AG08395 (cell line): ENCODE measurements around the gene PLXND1.
"Not testable (repeated sequence)": the region's sequence is repeated elsewhere in the genome, so short reads cannot be mapped to it uniquely, and the experiment has no call there.

Experiments used
- DNase-seq: peaks from one replicate; pipeline ENCODE4 v3.0.0; 2012; ENCODE audit warnings: mixed read lengths, low spot score

PLXND1 gene

DNA sequence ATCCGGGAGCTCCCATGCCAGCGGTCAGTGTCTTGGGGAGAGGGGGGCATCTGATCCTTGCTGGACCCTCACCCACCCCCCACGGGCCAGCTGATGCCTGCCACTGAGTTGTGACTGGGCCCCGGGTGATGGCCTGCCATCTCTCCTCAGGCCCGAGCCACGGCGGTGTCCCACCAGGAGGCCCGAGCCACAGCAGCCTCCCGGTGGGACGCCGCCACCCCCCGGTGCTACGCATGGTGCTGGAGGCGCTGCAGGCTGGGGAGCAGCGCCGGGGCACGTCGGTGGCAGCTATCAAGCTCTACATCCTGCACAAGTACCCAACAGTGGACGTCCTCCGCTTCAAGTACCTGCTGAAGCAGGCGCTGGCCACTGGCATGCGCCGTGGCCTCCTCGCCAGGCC lies 59.2 kb downstream of the PLXND1 start:
- DNase-seq: no peak

DNA sequence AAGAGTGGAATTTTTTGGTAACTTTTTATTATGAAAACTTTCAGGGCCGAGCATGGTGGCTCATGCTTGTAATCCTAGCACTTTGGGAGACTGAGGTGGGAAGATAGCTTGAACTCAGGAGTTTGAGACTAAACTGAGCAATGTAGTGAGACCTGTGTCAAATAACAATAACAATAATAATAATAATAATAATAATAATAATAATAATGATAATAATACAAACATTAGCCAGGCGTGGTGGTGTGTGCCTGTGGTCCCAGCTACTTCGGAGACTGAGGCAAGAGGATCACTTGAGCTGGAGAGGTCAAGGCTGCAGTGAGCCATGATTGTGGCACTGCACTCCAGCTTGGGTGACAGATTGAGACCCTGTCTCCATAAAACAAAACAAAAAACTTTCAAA lies 60.5 kb downstream of the PLXND1 start:
- DNase-seq: not testable (repeated sequence)

DNA sequence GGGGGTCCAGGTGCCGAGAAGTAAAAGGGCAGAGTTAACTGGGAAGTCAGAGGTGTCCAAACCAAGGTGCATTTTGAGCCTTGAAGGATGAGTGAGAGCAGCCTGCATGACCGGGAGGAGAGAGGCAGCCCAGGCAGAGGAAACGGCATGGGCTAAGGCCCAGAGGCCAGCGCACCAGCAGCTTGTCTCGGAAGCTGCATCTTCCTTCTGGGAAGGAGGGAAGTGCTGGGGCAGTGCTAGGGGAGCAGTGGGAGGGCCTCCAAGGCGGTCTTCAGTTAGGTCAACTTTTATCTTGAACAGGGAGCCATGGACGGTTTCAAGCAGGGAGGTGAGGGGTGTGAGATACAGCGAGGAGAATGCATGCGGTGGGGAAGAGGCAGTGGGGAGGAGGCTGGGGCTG lies 62.5 kb downstream of the PLXND1 start:
- no peak for DNase-seq

DNA sequence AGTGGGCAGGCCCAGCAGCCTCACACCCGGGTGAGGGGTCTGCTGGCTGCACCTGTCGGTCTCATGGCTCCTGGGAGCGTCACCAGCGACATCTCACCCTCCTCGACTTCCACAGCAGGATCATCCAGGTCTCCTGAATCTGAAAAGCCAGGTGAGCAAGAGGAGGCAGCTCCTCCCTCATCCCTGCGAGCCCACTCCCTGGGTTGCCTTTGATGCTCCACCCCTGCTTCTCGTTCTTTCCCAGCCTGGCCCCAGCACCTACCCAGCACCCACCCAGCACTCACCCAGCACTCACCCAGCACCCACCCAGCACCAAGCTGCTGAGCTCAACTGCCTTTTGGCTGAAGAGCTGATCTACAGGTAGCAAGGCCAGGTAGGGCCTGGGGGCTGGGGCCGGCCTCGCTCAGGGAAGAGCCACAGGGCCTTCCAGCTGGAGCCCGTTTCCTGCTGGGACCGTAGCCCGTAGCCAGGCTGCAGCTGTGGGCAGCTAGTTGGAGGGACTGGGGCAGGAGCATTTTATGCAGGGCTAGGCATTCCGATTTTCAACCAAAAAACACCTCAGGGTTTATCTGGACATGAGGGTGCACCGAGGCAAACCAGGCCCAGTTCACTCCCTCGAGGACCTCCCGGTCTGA lies 63.2 kb downstream of the PLXND1 start, which contains the start of gene H1-8:
H1-8 (plus strand) TSS at position 20 of the 635 bp plus-strand sequence; CDS start at position 64, 44 bp downstream.
- no peak for DNase-seq

DNA sequence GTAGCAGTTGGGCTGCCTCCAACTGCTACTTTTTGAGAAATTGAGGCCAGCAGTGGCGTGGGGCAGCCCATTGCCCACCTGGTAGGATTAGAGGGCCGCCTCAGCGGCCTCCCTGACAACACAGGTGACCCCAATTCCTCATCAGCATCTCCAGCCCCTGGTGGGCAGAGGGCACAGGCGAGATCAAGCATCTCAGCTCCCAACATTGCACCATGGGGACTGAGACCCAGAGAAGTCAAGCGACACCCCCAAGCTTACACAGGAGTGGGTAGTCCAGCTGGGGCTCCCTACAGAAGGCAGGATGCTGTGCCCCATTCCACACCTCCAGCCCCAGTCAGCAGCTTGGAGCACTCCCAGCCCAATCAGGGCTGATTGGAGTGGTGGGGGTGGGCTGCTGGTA lies 63.7 kb downstream of the PLXND1 start:
- no peak for DNase-seq

DNA sequence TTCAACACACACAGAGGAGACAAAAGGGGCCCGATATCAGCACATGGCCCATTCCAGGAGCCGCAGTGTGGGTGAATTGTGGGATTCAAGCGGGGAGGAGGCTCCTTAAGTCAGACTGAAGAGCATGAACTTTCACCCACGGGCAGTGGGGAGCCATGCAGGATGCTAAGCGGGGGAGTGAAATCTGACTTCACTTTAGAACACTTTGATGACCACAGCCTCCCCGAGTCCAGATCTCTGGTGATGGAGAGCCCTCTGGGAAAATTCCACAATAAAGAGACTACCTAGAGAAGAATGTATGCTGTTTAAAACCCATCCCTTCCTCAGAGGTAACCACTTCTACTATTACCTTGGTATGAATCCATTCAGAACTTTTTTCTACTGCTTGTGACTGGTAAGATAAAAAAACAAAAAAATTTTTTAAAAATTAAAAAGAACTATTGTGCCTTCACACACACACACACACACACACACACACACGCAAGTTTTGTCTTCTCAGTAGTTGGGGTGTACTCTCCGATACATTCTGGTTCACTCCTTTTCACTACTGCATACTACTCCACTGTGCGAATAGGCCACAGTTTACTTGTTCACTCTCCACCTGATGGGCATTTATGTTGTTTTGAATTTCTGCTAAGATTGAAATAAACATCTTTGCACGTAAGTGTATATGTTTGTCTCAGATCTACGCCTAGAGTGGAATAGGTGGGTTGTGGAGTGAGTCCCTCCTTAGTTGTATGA lies 65.5 kb downstream of the PLXND1 start:
- no peak for DNase-seq

DNA sequence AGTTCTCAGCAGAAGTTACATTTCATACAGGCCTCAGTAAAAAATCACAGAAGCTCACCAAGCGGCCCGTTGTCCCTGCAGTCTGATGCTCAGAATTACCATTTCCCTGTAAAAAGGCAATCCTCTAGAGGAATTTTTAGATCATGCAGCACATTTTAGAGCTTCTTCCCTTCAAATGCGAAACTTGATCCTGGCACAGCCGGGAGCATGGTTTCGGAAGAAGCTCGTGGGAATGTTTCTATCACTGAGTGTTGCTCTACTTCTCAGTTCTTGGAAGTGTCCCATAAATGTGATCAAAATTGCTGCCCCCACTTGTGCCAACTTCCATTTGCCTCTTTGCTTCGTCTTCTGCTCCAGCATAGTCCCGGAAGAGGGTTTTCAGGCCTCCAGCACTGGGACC lies 67.3 kb downstream of the PLXND1 start:
- no peak for DNase-seq

DNA sequence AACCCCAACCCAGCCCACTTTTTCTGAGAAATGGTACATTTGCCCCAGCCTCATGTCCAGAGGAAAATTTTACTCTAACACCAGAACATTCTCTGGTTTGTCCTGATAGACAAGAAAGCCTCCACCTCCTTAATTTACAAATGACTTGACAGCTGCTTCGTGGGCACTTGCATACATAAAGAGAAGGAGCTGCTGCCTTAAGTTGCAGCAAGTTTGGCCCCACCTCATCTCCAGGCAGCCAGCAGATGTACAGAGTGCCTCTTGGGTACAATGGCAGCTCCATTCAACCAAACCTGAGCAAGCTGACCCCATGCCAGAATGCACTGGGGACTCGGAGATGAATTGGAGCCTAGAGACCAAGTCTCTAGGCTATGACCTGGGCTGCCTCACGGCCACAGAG lies 69.7 kb downstream of the PLXND1 start:
- no peak for DNase-seq

DNA sequence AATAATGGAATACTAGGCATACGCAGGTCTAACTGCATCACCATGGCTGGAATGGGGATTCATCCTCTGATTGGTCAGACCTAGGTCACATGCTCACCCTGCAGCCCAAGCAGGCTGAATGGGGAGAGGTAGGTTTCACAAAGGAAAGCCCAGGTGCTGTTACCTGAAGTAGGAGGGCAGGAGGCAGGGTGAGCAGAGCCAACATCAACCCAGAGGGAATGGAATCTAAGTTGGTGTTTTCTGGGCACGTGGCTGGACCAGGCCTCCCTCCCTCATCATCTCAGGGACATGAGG lies 70.2 kb downstream of the PLXND1 start:
- no peak for DNase-seq

DNA sequence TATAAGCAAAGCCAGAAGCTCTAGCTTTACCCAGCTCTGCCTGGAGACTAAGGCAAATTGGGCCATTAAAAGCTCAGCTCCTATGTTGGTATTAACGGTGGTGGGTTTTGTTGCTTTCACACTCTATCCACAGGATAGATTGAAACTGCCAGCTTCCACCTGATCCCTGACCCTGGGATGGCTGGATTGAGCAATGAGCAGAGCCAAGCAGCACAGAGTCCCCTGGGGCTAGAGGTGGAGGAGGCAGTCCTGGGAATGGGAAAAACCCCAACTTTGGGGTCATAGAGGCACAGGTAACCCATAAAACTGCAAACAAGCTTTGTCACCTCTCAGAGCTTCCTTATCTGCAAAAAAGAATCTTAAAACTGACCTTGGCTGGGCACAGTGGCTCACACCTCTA lies 71.4 kb downstream of the PLXND1 start:
- DNase-seq: no peak

DNA sequence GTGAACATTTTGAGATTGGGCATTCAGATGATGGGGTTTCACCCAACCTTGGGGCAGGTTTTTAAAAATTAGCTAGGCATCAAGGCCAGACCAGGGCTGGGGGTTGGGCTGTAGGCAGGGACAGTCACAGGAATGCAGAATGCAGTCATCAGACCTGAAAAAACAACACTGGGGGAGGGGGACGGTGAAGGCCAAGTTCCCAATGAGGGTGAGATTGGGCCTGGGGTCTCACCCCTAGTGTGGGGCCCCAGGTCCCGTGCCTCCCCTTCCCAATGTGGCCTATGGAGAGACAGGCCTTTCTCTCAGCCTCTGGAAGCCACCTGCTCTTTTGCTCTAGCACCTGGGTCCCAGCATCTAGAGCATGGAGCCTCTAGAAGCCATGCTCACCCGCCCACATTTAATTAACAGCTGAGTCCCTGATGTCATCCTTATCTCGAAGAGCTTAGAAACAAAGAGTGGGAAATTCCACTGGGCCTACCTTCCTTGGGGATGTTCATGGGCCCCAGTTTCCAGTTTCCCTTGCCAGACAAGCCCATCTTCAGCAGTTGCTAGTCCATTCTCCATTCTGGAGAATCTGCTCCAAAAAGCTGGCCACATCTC lies 71.9 kb downstream of the PLXND1 start:
- DNase-seq: no peak

DNA sequence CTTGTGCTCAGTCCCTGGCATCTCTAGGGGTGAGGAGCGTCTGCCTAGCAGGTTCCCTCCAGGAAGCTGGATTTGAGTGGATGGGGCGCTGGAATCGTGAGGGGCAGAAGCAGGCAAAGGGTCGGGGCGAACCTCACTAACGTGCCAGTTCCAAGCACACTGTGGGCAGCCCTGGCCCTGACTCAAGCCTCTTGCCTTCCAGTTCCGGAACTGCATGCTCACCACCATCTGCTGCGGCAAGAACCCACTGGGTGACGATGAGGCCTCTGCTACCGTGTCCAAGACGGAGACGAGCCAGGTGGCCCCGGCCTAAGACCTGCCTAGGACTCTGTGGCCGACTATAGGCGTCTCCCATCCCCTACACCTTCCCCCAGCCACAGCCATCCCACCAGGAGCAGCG lies 73.1 kb downstream of the PLXND1 start:
- DNase-seq: no peak

DNA sequence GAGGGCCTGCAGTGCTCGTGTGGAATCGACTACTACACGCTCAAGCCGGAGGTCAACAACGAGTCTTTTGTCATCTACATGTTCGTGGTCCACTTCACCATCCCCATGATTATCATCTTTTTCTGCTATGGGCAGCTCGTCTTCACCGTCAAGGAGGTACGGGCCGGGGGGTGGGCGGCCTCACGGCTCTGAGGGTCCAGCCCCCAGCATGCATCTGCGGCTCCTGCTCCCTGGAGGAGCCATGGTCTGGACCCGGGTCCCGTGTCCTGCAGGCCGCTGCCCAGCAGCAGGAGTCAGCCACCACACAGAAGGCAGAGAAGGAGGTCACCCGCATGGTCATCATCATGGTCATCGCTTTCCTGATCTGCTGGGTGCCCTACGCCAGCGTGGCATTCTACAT lies 74.2 kb downstream of the PLXND1 start:
- DNase-seq: no peak

DNA sequence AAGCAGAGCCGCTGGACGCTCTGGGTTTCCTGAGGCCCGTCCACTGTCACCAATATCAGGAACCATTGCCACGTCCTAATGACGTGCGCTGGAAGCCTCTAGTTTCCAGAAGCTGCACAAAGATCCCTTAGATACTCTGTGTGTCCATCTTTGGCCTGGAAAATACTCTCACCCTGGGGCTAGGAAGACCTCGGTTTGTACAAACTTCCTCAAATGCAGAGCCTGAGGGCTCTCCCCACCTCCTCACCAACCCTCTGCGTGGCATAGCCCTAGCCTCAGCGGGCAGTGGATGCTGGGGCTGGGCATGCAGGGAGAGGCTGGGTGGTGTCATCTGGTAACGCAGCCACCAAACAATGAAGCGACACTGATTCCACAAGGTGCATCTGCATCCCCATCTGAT lies 74.8 kb downstream of the PLXND1 start:
- DNase-seq: no peak

DNA sequence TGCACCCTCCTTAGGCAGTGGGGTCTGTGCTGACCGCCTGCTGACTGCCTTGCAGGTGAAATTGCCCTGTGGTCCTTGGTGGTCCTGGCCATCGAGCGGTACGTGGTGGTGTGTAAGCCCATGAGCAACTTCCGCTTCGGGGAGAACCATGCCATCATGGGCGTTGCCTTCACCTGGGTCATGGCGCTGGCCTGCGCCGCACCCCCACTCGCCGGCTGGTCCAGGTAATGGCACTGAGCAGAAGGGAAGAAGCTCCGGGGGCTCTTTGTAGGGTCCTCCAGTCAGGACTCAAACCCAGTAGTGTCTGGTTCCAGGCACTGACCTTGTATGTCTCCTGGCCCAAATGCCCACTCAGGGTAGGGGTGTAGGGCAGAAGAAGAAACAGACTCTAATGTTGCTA lies 75.7 kb downstream of the PLXND1 start:
- no peak for DNase-seq

DNA sequence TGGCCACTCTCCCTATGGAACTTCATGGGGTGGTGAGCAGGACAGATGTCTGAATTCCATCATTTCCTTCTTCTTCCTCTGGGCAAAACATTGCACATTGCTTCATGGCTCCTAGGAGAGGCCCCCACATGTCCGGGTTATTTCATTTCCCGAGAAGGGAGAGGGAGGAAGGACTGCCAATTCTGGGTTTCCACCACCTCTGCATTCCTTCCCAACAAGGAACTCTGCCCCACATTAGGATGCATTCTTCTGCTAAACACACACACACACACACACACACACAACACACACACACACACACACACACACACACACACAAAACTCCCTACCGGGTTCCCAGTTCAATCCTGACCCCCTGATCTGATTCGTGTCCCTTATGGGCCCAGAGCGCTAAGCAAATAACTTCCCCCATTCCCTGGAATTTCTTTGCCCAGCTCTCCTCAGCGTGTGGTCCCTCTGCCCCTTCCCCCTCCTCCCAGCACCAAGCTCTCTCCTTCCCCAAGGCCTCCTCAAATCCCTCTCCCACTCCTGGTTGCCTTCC lies 76.2 kb downstream of the PLXND1 start:
- DNase-seq: peak; percentile 71

DNA sequence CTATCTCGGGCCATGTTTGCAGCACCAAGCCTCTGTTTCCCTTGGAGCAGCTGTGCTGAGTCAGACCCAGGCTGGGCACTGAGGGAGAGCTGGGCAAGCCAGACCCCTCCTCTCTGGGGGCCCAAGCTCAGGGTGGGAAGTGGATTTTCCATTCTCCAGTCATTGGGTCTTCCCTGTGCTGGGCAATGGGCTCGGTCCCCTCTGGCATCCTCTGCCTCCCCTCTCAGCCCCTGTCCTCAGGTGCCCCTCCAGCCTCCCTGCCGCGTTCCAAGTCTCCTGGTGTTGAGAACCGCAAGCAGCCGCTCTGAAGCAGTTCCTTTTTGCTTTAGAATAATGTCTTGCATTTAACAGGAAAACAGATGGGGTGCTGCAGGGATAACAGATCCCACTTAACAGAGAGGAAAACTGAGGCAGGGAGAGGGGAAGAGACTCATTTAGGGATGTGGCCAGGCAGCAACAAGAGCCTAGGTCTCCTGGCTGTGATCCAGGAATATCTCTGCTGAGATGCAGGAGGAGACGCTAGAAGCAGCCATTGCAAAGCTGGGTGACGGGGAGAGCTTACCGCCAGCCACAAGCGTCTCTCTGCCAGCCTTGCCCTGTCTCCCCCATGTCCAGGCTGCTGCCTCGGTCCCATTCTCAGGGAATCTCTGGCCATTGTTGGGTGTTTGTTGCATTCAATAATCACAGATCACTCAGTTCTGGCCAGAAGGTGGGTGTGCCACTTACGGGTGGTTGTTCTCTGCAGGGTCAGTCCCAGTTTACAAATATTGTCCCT lies 76.9 kb downstream of the PLXND1 start:
- no peak for DNase-seq

DNA sequence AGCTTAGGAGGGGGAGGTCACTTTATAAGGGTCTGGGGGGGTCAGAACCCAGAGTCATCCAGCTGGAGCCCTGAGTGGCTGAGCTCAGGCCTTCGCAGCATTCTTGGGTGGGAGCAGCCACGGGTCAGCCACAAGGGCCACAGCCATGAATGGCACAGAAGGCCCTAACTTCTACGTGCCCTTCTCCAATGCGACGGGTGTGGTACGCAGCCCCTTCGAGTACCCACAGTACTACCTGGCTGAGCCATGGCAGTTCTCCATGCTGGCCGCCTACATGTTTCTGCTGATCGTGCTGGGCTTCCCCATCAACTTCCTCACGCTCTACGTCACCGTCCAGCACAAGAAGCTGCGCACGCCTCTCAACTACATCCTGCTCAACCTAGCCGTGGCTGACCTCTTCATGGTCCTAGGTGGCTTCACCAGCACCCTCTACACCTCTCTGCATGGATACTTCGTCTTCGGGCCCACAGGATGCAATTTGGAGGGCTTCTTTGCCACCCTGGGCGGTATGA lies 77.8 kb downstream of the PLXND1 start, which contains the start of gene RHO:
RHO (plus strand) TSS at position 51 of the 512 bp plus-strand sequence; CDS start at position 146, 95 bp downstream.
- DNase-seq: no peak

DNA sequence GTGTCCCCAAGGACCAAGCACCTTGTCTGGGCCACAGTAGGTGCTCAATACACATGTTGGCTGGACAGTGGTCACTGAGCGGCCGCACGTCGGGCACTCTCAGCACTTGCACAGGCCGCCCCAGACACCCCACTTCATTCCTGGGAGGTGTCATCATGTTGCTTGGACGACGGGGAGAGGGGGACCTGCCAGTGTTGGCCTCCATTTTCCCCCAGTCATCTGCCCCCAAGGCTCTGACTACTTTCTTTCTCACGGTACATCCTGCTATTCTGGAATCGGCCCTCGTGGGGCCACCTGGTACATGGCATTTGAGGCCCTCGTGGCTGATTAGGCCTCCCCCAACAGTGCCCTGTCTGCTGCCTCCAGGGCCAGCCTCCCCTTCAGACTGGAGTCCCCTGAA lies 79.2 kb downstream of the PLXND1 start:
- no peak for DNase-seq

DNA sequence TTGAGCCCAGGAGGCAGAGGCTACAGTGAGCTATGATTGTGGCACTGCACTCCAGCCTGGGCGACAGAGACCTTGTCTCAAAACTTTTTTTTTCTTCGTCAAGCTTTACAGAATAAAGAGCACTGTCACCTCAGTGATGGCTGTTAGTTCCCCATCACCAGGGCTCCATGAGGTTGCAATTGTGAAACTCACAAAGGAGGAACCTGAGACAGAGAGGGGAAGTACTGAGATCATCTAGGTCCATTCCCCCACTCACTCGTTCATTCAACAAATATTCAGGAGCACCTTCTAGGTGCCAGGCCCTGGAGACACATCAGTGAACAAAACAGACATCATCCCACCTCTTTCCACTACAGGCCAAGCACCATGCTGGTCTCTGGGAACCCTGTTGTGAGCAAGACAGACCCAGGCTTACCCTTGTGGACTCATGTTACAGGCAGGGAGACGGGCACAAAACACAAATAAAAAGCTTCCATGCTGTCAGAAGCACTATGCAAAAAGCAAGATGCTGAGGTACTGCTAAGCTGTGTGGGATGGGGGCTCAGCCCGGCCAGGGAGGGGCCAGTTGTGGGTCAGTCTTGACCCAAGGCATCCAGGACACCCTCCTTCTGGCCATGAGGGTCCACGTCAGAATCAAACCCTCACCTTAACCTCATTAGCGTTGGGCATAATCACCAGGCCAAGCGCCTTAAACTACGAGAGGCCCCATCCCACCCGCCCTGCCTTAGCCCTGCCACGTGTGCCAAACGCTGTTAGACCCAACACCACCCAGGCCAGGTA lies 80.2 kb downstream of the PLXND1 start:
- DNase-seq: no peak

DNA sequence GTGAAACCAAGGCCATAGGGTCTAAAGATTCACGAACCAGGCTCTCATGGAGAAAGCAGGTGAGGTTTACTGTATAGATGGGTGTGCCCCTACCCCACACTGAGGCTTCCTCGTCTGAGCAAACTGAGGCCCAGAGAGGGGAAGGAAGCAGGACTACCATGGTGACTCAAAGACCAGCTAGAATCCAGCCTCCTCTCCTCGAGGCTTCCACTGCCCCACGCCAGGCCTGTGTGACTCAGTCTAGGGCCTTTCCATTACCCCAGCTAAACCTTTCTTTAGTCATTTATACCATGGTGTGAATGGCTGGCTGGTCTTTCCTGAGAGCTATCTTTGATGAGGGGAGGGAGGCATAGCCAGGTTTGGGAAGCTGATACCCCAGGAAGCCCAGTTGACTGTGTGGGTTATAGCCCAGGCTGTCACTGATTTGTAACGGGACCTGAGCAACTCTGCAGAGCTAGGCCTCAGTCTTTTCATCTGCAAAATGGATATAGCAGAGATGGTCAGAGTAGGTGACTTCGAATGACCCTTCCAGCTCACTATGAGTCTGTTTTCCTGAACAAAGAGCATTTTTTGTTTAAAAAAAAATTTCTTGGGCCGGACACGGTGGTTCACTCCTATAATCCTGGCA lies 81.0 kb downstream of the PLXND1 start:
- DNase-seq: peak; percentile 65
